Upper lobe of right lung (tissue), 1 donor: ENCODE results near the gene EPB41. TPM values are rescaled to one million over a fixed set of nuclear protein-coding genes. Genes with fewer than 3 reads are reported as not detected.

Experiments
- ATAC-seq: fragments of 200-7000 bp; cut with Tn5 transposase; one replicate; pipeline ENCODE4 v1.9.1; 2020; ENCODE audit warnings: mild to moderate bottlenecking, moderate library complexity
- DNase-seq: peaks from one replicate; pipeline ENCODE4 v3.0.0-alpha.2; 2020
- H3K27ac ChIP-seq: fragments of 200-600 bp; one replicate; pipeline ENCODE4 v1.8.0; 2022
- H3K27me3 ChIP-seq: fragments of 200-600 bp; one replicate; pipeline ENCODE4 v1.8.0; 2022; ENCODE audit warnings: mild to moderate bottlenecking
- H3K36me3 ChIP-seq: fragments of 200-600 bp; one replicate; pipeline ENCODE4 v1.8.0; 2022
- H3K4me1 ChIP-seq: fragments of 200-600 bp; one replicate; pipeline ENCODE4 v1.8.0; 2022
- H3K4me3 ChIP-seq: fragments of 200-600 bp; one replicate; pipeline ENCODE4 v1.8.0; 2022; ENCODE audit warnings: mild to moderate bottlenecking
- H3K9me3 ChIP-seq: fragments of 200-600 bp; one replicate; pipeline ENCODE4 v1.8.0; 2022
- CTCF ChIP-seq: fragments of 200-600 bp; IDR thresholded peaks from one replicate; pipeline ENCODE4 v1.8.0; 2022; ENCODE audit warnings: antibody characterized with exemption
- intact Hi-C: fragments of 100-400 bp; cut with DNase I; formaldehyde crosslinking; loops from one replicate; pipeline ENCODE4 v1.11.0; 2022
- total RNA-seq: library from RNA; stranded (reverse); fragmentation: NEBNext Ultra II Directional; extraction: Animal tissue kit (Norgen Biotek cat#: 25700); gene quantifications from one replicate; pipeline ENCODE4 v1.2.1, GENCODE V29; 2021
- donor health status: DM: no; HTN: yes; CAD: no; lungs with severe emphysema.

Gene EPB41
- total RNA-seq, 1 donor from 2014 or later: 67.0 TPM

- peaks cover 19% of the 10 kb centered on the region for H3K4me1 ChIP-seq
- no peaks in the 10 kb centered on the region for H3K27me3 ChIP-seq
- no peaks in the 10 kb centered on the region for H3K9me3 ChIP-seq
- H3K27ac ChIP-seq: no peak overlapping the region
- intact Hi-C loops: no loop called here
- TF ChIP-seq CTCF: no peak
- no peak overlapping the region for H3K4me3 ChIP-seq
- DNase-seq (no peak), ATAC-seq (peak; percentile 14)
- peaks cover 9% of the 10 kb centered on the region for H3K36me3 ChIP-seq
Measured at GRCh38 chr1:28894785-28895184, 19.6 kb upstream of the EPB41 start.

DNA sequence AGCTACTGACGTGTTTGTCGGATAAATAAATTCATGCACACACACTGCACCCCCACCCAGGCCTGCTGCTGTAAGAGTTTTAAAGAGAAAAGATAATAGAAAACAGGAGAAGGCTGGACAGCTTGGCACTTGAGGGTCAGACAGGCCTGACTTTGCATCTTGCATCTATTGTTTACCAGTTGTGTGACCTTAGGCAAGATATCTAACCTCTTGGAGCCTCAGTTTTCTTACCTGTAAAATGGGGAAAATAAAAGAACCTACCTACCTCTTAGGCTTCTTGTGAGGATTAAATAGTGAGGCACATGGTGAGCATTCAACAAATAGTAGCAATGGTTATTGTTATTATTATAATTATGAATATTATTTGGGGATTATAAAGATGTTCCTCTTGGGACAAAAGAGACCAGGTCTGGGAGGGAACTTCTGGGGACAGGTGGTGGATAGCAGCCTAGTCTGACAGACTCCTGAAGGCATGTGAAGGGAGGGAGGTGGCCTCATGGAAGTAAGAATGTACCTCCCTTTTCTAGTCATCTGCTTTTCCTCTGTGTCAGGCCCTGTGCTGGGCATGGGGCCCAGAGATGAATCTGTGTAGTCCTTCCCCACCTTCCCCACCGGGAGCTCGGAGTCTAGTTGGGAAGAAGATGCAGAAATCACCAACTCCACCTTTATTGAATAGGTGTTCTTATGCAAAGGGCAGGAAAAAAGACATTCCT is 18.3 kb upstream of the EPB41 start:
- H3K4me1 ChIP-seq: peaks cover 21% of the 10 kb centered on the region
- H3K36me3 ChIP-seq: peaks cover 9% of the 10 kb centered on the region
- H3K27ac ChIP-seq: no peak overlapping the region
- DNase-seq (no peak), ATAC-seq (no peak)
- TF ChIP-seq CTCF: no peak
- intact Hi-C loops: no loop called here
- H3K4me3 ChIP-seq: no peak overlapping the region
- no peaks in the 10 kb centered on the region for H3K27me3 ChIP-seq
- H3K9me3 ChIP-seq: no peaks in the 10 kb centered on the region

DNA sequence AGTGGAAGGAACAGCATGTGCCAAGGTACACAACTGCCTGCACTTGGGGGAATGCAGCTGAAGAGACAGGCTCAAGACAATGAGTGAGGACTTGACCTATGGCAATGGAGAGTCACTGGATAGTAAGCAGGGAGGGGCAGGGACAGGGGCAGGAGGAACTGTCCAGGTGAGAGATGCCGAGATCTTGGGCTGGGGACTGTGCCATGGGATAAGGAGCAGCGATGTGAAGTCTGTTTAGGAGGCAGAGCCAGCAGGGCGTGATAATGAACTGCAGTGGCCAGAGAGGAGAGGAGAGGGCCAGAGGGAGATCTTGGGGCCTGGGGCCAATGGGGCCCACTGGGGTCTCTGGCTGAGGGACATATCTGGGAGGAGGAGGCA is 17.8 kb upstream of the EPB41 start:
- DNase-seq (no peak), ATAC-seq (peak; percentile 7)
- no peak for TF ChIP-seq CTCF

GRCh38 chr1:28897789-28898188 is 16.6 kb upstream of the EPB41 start:
- Histone ChIP-seq H3K4me3 (no peak overlapping the region), H3K4me1 (peaks cover 21% of the 10 kb centered on the region), H3K27ac (peak overlapping the region; percentile 17), H3K27me3 (no peaks in the 10 kb centered on the region), H3K36me3 (peaks cover 9% of the 10 kb centered on the region), H3K9me3 (no peaks in the 10 kb centered on the region)
- TF ChIP-seq CTCF: no peak
- intact Hi-C loops: no loop called here
- ATAC-seq (no peak), DNase-seq (no peak)

More for the DNA sequence above, 17.8 kb upstream of the EPB41 start:
- H3K27ac ChIP-seq: no peak overlapping the region
- intact Hi-C loops: no loop called here
- peaks cover 21% of the 10 kb centered on the region for H3K4me1 ChIP-seq
- no peaks in the 10 kb centered on the region for H3K27me3 ChIP-seq
- peaks cover 9% of the 10 kb centered on the region for H3K36me3 ChIP-seq
- no peak overlapping the region for H3K4me3 ChIP-seq
- H3K9me3 ChIP-seq: no peaks in the 10 kb centered on the region

- no peak for TF ChIP-seq CTCF
- H3K4me1 ChIP-seq: peaks cover 21% of the 10 kb centered on the region
- peaks cover 9% of the 10 kb centered on the region for H3K36me3 ChIP-seq
- H3K9me3 ChIP-seq: no peaks in the 10 kb centered on the region
- H3K27ac ChIP-seq: peak overlapping the region; percentile 17
- intact Hi-C loops: no loop called here
- ATAC-seq (peak; percentile 23), DNase-seq (no peak)
- no peak overlapping the region for H3K4me3 ChIP-seq
- no peaks in the 10 kb centered on the region for H3K27me3 ChIP-seq
Measured at GRCh38 chr1:28898405-28898881, 15.9 kb upstream of the EPB41 start.
